ENCODE results near the gene HSD17B1. TPM values are rescaled to one million over a fixed set of nuclear protein-coding genes. Genes with fewer than 3 reads are reported as not detected.

The HSD17B1 gene
- total and polyA plus RNA-seq, 2 of the 13 experiments (the other 11 are each of a cell fraction or from before 2014, with no cell fraction given): 0.54 to 0.93 TPM

- no peaks in the 10 kb centered on the region for H3K79me2 ChIP-seq (ENCODE audit: insufficient read depth, low read length)
- ChIA-PET CTCF (ENCODE audit: low intra/inter-chr PET ratio, low total read pairs) (interaction anchor here (4.0 kb wide), 1 partner anchor 203 kb away, joined by 37 read pairs; no protein-coding TSS in a partner anchor), POLR2A (interaction anchor here (1.7 kb wide), 1 partner anchor 11 kb away, joined by 6 read pairs; the partner anchor contains the start of gene NAGLU)
- WGBS (ENCODE audit: low lambda C conversion rate): 91% methylated on average over 2 of the region's 2 CpGs
- no peak overlapping the region for H3K4me2 ChIP-seq (ENCODE audit: low read depth, low read length)
- no peak overlapping the region for H2AFZ ChIP-seq (ENCODE audit: low read length)
- ATAC-seq (no peak), FAIRE-seq (no peak), DNase-seq (ENCODE audit: low spot score) (no peak)
- in situ Hi-C loops (cut with HindIII; ENCODE audit: extremely low pct_ligation_motif_present, low pct_unique_long_range_greater_than_20kb): no loop called here
- no peaks in the 10 kb centered on the region for H3K27me3 ChIP-seq (ENCODE audit: control insufficient read depth in 1 of 2, insufficient read depth in 2 of 2, low read length in 2 of 2)
- peaks cover 0 to 4% of the 10 kb centered on the region in 2 experiments; a peak in 2 of 5 replicates for H3K36me3 ChIP-seq (replicated peaks in 1 of 2; ENCODE audit: control insufficient read depth in 1 of 2, insufficient read depth in 2 of 2, low read length in 2 of 2)
- H3K4me1 ChIP-seq (ENCODE audit: insufficient read depth, low read length): peaks cover 96% of the 10 kb centered on the region
- H3K27ac ChIP-seq (ENCODE audit: extremely low read length, insufficient read depth, low read length): no peak overlapping the region
- H4K20me1 ChIP-seq (ENCODE audit: insufficient read depth, low read length): no peaks in the 10 kb centered on the region
- intact Hi-C loops (cut with micrococcal nuclease; ENCODE audit: unreplicated experiment): no loop called here
- H3K4me3 ChIP-seq (replicated peaks in 1 of 3; ENCODE audit: insufficient read depth in 1 of 3, low read depth in 2 of 3, low read length in 3 of 3): no peak overlapping the region
- H3K9ac ChIP-seq (ENCODE audit: insufficient read depth, low read depth, low read length): no peak overlapping the region
- BruUV-seq (replicated peaks): no TSS peak
- H3K9me3 ChIP-seq (ENCODE audit: low read length): no peaks in the 10 kb centered on the region
- no peak for TF ChIP-seq ZNF883 (CRISPR knock-in tag; IDR thresholded peaks at IDR 0.05; ENCODE audit: not compliant biosample characterization)
- no peak for TF ChIP-seq ZNF776 (CRISPR knock-in tag; IDR thresholded peaks at IDR 0.05)
- no peak for TF ChIP-seq FIP1L1 (IDR thresholded peaks at IDR 0.05; ENCODE audit: borderline replicate concordance, insufficient read depth, low read depth, low read length)
- no peak for TF ChIP-seq HOXA7 (CRISPR knock-in tag; IDR thresholded peaks at IDR 0.05)
- no peak for TF ChIP-seq PPARG (CRISPR knock-in tag; conservative IDR thresholded peaks at IDR 0.05)
- TF ChIP-seq ZNF75D (CRISPR knock-in tag; IDR thresholded peaks at IDR 0.05; ENCODE audit: borderline replicate concordance): no peak
- TF ChIP-seq ZFP36L2 (CRISPR knock-in tag; IDR thresholded peaks at IDR 0.05): no peak
These were observed 27.5 kb upstream of the HSD17B1 start for GRCh38 chr17:42525221-42525620.

- intact Hi-C loops (cut with micrococcal nuclease; ENCODE audit: unreplicated experiment): no loop called here
- CTCF ChIA-PET (ENCODE audit: low intra/inter-chr PET ratio, low total read pairs): interaction anchor here (1.8 to 4.0 kb wide), 2 partner anchors 8 to 204 kb away, joined by 28 to 37 read pairs; no protein-coding TSS in a partner anchor
- 94% methylated on average over 6 of the region's 6 CpGs for WGBS (ENCODE audit: low lambda C conversion rate)
These were observed 26.7 kb upstream of the HSD17B1 start for GRCh38 chr17:42526031-42526444.

More at GRCh38 chr17:42526031-42526444, 26.7 kb upstream of the HSD17B1 start:
- TF ChIP-seq EED (CRISPR knock-in tag; IDR thresholded peaks at IDR 0.05) (peak; percentile 10; the same call in 1 of the 2 replicates), CEBPZ (IDR thresholded peaks at IDR 0.05; ENCODE audit: low read length) (no peak)
- DNase-seq (ENCODE audit: low spot score): no peak
- Histone ChIP-seq H3K4me2 (ENCODE audit: low read depth, low read length) (no peak overlapping the region), H3K4me1 (ENCODE audit: insufficient read depth, low read length) (peaks cover 96% of the 10 kb centered on the region), H4K20me1 (ENCODE audit: insufficient read depth, low read length) (no peaks in the 10 kb centered on the region), H3K9ac (ENCODE audit: insufficient read depth, low read depth, low read length) (no peak overlapping the region), H3K4me3 (replicated peaks in 1 of 3; ENCODE audit: insufficient read depth in 1 of 3, low read depth in 2 of 3, low read length in 3 of 3) (no peak overlapping the region), H3K27me3 (ENCODE audit: control insufficient read depth in 1 of 2, insufficient read depth in 2 of 2, low read length in 2 of 2) (no peaks in the 10 kb centered on the region), H2AFZ (ENCODE audit: low read length) (no peak overlapping the region), H3K27ac (ENCODE audit: extremely low read length, insufficient read depth, low read length) (no peak overlapping the region), H3K79me2 (ENCODE audit: insufficient read depth, low read length) (no peaks in the 10 kb centered on the region), H3K36me3 (replicated peaks in 1 of 2; ENCODE audit: control insufficient read depth in 1 of 2, insufficient read depth in 2 of 2, low read length in 2 of 2) (peaks cover 0 to 4% of the 10 kb centered on the region in 2 experiments; a peak in 2 of 5 replicates), H3K9me3 (ENCODE audit: low read length) (no peaks in the 10 kb centered on the region)
- FAIRE-seq: no peak
- BruUV-seq (replicated peaks): no TSS peak
- POLR2A ChIA-PET: no interaction called here
- ATAC-seq: no peak
- in situ Hi-C loops (cut with HindIII; ENCODE audit: extremely low pct_ligation_motif_present, low pct_unique_long_range_greater_than_20kb): no loop called here
